Epithelial cell of proximal tubule (primary cell): ENCODE measurements around the gene DOCK1. TPM values are rescaled to one million over a fixed set of nuclear protein-coding genes. Genes with fewer than 3 reads are reported as not detected.
"Not testable (repeated sequence)": the region's sequence is repeated elsewhere in the genome, so short reads cannot be mapped to it uniquely, and the experiment has no call there.

ENCODE experiments used
- DNase-seq: peaks from one replicate; pipeline ENCODE4 v3.0.0-alpha.2; 2011; ENCODE audit warnings: low read depth
- H3K4me3 ChIP-seq: 2 replicates; pipeline ENCODE4 v1.5.1; 2011; ENCODE audit warnings: low read depth, mild to moderate bottlenecking, low read length
- CTCF ChIP-seq: conservative IDR thresholded peaks from 2 replicates; pipeline ENCODE4 v1.5.1; 2012; ENCODE audit warnings: low read depth, mild to moderate bottlenecking, low read length
- total RNA-seq: library from RNA; depleted of rRNA; stranded (reverse); fragments of >200 nt; gene quantifications from 2 replicates; pipeline ENCODE4 v1.2.3, GENCODE V29; 2015

Gene DOCK1
- total RNA-seq, 1 donor from 2014 or later, result 31.9 TPM

GRCh38 chr10:126908729-126909128, 3.5 kb downstream of the DOCK1 start:
- H3K4me3 ChIP-seq, result no peak overlapping the region
- DNase-seq, result no peak
- no peak for TF ChIP-seq CTCF

DNA sequence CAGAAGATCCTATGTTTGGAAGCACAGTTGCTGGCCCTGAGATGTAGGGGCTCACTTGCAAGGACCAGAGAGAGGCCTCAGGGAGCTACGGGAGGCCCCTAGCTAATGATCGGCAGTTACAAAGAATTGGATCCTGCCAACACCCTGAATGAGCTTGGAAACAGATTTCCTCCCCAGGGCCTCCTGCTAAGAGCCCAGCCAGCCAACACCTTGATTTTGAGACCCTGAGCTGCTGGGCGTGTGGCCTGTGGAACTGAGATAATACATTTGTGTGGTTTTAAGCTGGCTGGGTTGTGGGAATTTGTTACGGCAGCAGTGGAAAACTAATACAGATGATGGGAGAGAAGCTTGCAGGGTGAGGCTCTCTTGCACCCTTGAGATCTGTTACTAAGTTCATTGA, 3.9 kb downstream of the DOCK1 start:
- DNase-seq, result no peak
- no peak for TF ChIP-seq CTCF
- H3K4me3 ChIP-seq, result no peak overlapping the region

DNA sequence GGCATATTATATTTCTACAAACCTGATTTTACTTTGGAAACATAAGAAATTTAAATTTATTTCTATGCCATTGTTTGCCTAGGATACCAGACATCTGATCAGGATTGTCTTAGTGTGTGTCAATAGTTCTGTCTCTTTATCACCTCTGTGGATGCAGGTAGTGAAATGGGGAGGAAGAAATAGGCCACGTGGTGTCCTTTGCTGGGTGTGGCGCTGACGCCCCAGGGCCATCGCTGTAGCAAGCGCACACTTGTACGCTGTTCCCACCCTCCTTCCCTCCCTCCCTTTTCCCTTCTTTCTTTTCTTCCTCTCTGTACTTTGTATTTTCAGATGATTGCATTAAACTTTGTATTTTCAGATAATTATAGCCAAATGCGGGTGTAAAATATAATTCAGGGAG, 5.0 kb downstream of the DOCK1 start:
- no peak overlapping the region for H3K4me3 ChIP-seq
- no peak for TF ChIP-seq CTCF
- DNase-seq, result no peak

DNA sequence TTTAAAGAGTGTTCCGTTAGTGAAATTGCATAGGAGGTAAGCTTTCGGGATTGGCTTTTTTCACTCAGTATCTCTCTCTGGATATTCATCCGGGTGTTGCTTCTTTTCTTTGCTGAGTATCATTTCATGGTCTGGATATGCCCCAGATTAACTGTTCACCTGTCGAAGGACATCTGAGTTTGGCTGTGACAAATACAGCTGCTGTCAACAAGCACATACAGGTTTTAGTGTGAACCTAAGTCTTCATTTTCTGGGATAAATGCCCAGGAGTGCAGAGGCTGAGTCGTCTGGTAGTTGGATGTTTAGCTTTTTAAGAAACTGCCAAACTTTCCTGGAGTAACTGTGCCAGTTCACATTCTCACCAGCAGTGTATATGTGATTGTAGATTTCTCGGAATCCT, 5.6 kb downstream of the DOCK1 start:
- no peak overlapping the region for H3K4me3 ChIP-seq
- TF ChIP-seq CTCF, result no peak
- no peak for DNase-seq

- no peak for TF ChIP-seq CTCF
- no peak for DNase-seq
- H3K4me3 ChIP-seq, result no peak overlapping the region
Measured at GRCh38 chr10:126911301-126911700, 6.1 kb downstream of the DOCK1 start.

DNA sequence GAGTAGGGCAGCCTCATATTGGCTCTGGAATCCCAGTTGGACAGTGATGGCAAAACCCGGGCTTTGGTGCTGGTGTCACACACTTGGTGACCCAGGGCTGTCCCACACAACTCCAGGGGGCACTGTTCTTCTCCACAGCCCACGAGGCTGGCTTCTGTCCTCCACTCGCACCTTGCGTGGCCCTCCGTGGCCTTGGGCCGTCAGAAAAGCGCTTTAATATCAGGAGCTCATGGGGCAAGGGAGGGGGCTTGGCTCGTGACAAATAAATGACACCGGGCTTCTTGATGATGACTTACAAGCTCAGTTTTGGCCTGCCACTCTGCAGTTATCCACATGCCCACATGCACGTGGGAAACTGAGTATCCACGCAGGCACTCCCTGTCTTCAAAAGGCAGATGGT, 8.1 kb downstream of the DOCK1 start:
- H3K4me3 ChIP-seq, result no peak overlapping the region
- TF ChIP-seq CTCF, result no peak

DNA sequence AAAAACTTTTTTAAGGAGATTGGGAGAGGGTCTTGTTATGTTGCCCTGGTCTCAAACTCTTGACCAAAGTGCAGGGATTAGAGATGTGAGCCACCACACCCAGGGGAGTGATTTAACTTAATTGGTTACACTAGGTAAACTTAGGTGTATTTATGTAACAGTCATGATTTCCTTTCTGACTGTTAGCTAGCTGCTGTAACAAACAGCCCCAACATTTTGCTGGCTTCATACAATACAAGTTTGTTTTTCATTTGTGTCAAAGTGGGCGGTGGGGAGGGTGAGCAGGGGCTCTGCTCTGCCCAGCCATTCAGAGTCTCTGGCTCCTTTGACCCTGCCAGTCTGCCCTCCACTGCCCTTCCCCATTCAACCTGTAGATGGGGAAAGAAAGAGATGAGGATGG, 9.3 kb downstream of the DOCK1 start:
- no peak overlapping the region for H3K4me3 ChIP-seq
- no peak for TF ChIP-seq CTCF

More for the DNA sequence above, 8.1 kb downstream of the DOCK1 start:
- no peak for DNase-seq

GRCh38 chr10:126916952-126917351, 11.7 kb downstream of the DOCK1 start:
- not testable (repeated sequence) for H3K4me3 ChIP-seq, DNase-seq

More for the DNA sequence above, 9.3 kb downstream of the DOCK1 start:
- DNase-seq, result no peak
